Osteoblast (primary cell): ENCODE measurements around the gene ORC6. TPM values are rescaled to one million over a fixed set of nuclear protein-coding genes. Genes with fewer than 3 reads are reported as not detected.

Source experiments
- DNase-seq: peaks from one replicate; pipeline ENCODE4 v3.0.0; 2011; ENCODE audit warnings: low spot score, mixed read lengths; ENCODE audit not compliant: insufficient read length; ENCODE audit errors: missing footprints
- H2AFZ ChIP-seq: 2 replicates; pipeline ENCODE4 v1.6.0; 2011; ENCODE audit warnings: mild to moderate bottlenecking, low read length
- H3K27ac ChIP-seq: 2 replicates; pipeline ENCODE4 v1.5.1; 2011; ENCODE audit warnings: mild to moderate bottlenecking, low read depth, low read length, moderate library complexity
- H3K27me3 ChIP-seq: 2 replicates; pipeline ENCODE4 v1.6.0; 2012; ENCODE audit warnings: mild to moderate bottlenecking, control low read depth, inconsistent platforms, low read length, moderate library complexity; ENCODE audit not compliant: insufficient read depth
- H3K36me3 ChIP-seq: 2 replicates; pipeline ENCODE4 v1.5.1; 2011; ENCODE audit warnings: mild to moderate bottlenecking, low read length, control low read depth, moderate library complexity; ENCODE audit not compliant: insufficient read depth
- H3K4me1 ChIP-seq: 2 replicates; pipeline ENCODE4 v1.5.1; 2011; ENCODE audit warnings: mild to moderate bottlenecking, low read length, control low read depth, moderate library complexity; ENCODE audit not compliant: insufficient read depth
- H3K4me2 ChIP-seq: 2 replicates; pipeline ENCODE4 v1.6.0; 2011; ENCODE audit warnings: mild to moderate bottlenecking, low read length; ENCODE audit not compliant: insufficient read depth
- H3K4me3 ChIP-seq: fragments of 200-600 bp; sonication (generic); 3 replicates; pipeline ENCODE4 v1.5.1; 2012; ENCODE audit warnings: mild to moderate bottlenecking, low read length, inconsistent platforms; ENCODE audit not compliant: insufficient read depth
- H3K79me2 ChIP-seq: 2 replicates; pipeline ENCODE4 v1.6.0; 2012; ENCODE audit warnings: mild to moderate bottlenecking, low read length, control low read depth, inconsistent platforms; ENCODE audit not compliant: insufficient read depth
- H3K9me3 ChIP-seq: 2 replicates; pipeline ENCODE4 v1.5.1; 2011; ENCODE audit warnings: low read depth, low read length, control low read depth
- H4K20me1 ChIP-seq: 2 replicates; pipeline ENCODE4 v1.6.0; 2012; ENCODE audit warnings: mild to moderate bottlenecking, low read length, control low read depth; ENCODE audit not compliant: insufficient read depth
- CTCF ChIP-seq: IDR thresholded peaks from 2 replicates; pipeline ENCODE4 v1.5.1; 2011; ENCODE audit warnings: mild to moderate bottlenecking, low read depth, low read length, moderate library complexity; ENCODE audit errors: extremely low read depth
- total RNA-seq: library from RNA; depleted of rRNA; stranded (reverse); fragments of >200 nt; gene quantifications from 2 replicates; pipeline ENCODE4 v1.2.3, GENCODE V29; 2012

The ORC6 gene
- total RNA-seq, 1 donor: 4.0 TPM

- H4K20me1 ChIP-seq: peaks cover 32% of the 10 kb centered on the region
These were observed 2.5 kb upstream of the ORC6 start for GRCh38 chr16:46686815-46687473.

GRCh38 chr16:46687486-46687885 is 2.0 kb upstream of the ORC6 start:
- H2AFZ ChIP-seq: no peak overlapping the region
- no peaks in the 10 kb centered on the region for H3K9me3 ChIP-seq
- peaks cover 34% of the 10 kb centered on the region for H3K4me1 ChIP-seq
- H4K20me1 ChIP-seq: peaks cover 32% of the 10 kb centered on the region
- no peak for DNase-seq
- no peaks in the 10 kb centered on the region for H3K27me3 ChIP-seq
- H3K27ac ChIP-seq: no peak overlapping the region
- no peak for TF ChIP-seq CTCF
- H3K36me3 ChIP-seq: no peaks in the 10 kb centered on the region
- H3K79me2 ChIP-seq: peaks cover 84% of the 10 kb centered on the region
- H3K4me3 ChIP-seq: peak overlapping the region; percentile 87
- peak overlapping the region; percentile 95 for H3K4me2 ChIP-seq

More at GRCh38 chr16:46686815-46687473, 2.5 kb upstream of the ORC6 start:
- TF ChIP-seq CTCF: no peak
- Histone ChIP-seq H3K27ac (no peak overlapping the region), H2AFZ (no peak overlapping the region), H3K36me3 (no peaks in the 10 kb centered on the region), H3K4me3 (peak overlapping the region; percentile 87), H3K4me2 (peak overlapping the region; percentile 95), H3K4me1 (peaks cover 34% of the 10 kb centered on the region), H3K27me3 (no peaks in the 10 kb centered on the region), H3K9me3 (no peaks in the 10 kb centered on the region), H3K79me2 (peaks cover 87% of the 10 kb centered on the region)
- no peak for DNase-seq

- no peak for DNase-seq
- H3K27me3 ChIP-seq: no peaks in the 10 kb centered on the region
These were observed 1.3 kb upstream of the ORC6 start for GRCh38 chr16:46688101-46688653.

More at GRCh38 chr16:46688101-46688653, 1.3 kb upstream of the ORC6 start:
- Histone ChIP-seq H2AFZ (peak overlapping the region; percentile 97), H3K9me3 (no peaks in the 10 kb centered on the region), H3K4me3 (peak overlapping the region; percentile 87), H4K20me1 (peaks cover 32% of the 10 kb centered on the region), H3K4me2 (peak overlapping the region; percentile 95), H3K4me1 (peaks cover 34% of the 10 kb centered on the region), H3K36me3 (peaks cover under 1% of the 10 kb centered on the region), H3K27ac (peak overlapping the region; percentile 95), H3K79me2 (peaks cover 78% of the 10 kb centered on the region)
- TF ChIP-seq CTCF: no peak
